ENCODE data around the gene CTNND2.

Gene CTNND2

GRCh38 chr5:11054014-11054413 lies 850.2 kb downstream of the CTNND2 start:
- peaks cover 6% of the 10 kb centered on the region for H3K27me3 Mint-ChIP-seq
- no peak overlapping the region for H3K4me3 Mint-ChIP-seq
- H3K27ac Mint-ChIP-seq: no peak overlapping the region
- DNase-seq: no peak
- no peaks in the 10 kb centered on the region for H3K9me3 Mint-ChIP-seq
- H3K36me3 Mint-ChIP-seq (ENCODE audit: low read depth): no peaks in the 10 kb centered on the region
- no peaks in the 10 kb centered on the region for H3K4me1 Mint-ChIP-seq (ENCODE audit: low read depth)

- peaks cover 6% of the 10 kb centered on the region for H3K27me3 Mint-ChIP-seq
Measured at GRCh38 chr5:11052871-11053270, 851.4 kb downstream of the CTNND2 start.

GRCh38 chr5:11050596-11051304 lies 853.5 kb downstream of the CTNND2 start:
- no peaks in the 10 kb centered on the region for H3K36me3 Mint-ChIP-seq (ENCODE audit: low read depth)
- no peaks in the 10 kb centered on the region for H3K9me3 Mint-ChIP-seq
- H3K27me3 Mint-ChIP-seq: peaks cover 3% of the 10 kb centered on the region
- no peak overlapping the region for H3K4me3 Mint-ChIP-seq
- no peak overlapping the region for H3K27ac Mint-ChIP-seq
- no peak for DNase-seq
- H3K4me1 Mint-ChIP-seq (ENCODE audit: low read depth): no peaks in the 10 kb centered on the region

More at GRCh38 chr5:11052871-11053270, 851.4 kb downstream of the CTNND2 start:
- Mint-ChIP-seq H3K4me1 (ENCODE audit: low read depth) (no peaks in the 10 kb centered on the region), H3K9me3 (no peaks in the 10 kb centered on the region), H3K27ac (no peak overlapping the region), H3K36me3 (ENCODE audit: low read depth) (no peaks in the 10 kb centered on the region), H3K4me3 (no peak overlapping the region)
- DNase-seq: no peak

- H3K36me3 Mint-ChIP-seq (ENCODE audit: low read depth): no peaks in the 10 kb centered on the region
- H3K4me3 Mint-ChIP-seq: no peak overlapping the region
- DNase-seq: no peak
- H3K9me3 Mint-ChIP-seq: no peaks in the 10 kb centered on the region
- H3K27ac Mint-ChIP-seq: no peak overlapping the region
- peaks cover 2% of the 10 kb centered on the region for H3K27me3 Mint-ChIP-seq
- no peaks in the 10 kb centered on the region for H3K4me1 Mint-ChIP-seq (ENCODE audit: low read depth)
Measured at GRCh38 chr5:11048760-11049159, 855.5 kb downstream of the CTNND2 start.

GRCh38 chr5:11047625-11048024 lies 856.6 kb downstream of the CTNND2 start:
- H3K9me3 Mint-ChIP-seq: no peaks in the 10 kb centered on the region
- no peaks in the 10 kb centered on the region for H3K36me3 Mint-ChIP-seq (ENCODE audit: low read depth)
- no peaks in the 10 kb centered on the region for H3K4me1 Mint-ChIP-seq (ENCODE audit: low read depth)
- H3K4me3 Mint-ChIP-seq: no peak overlapping the region
- no peak overlapping the region for H3K27ac Mint-ChIP-seq
- H3K27me3 Mint-ChIP-seq: peaks cover 2% of the 10 kb centered on the region
- no peak for DNase-seq

GRCh38 chr5:11047030-11047429 lies 857.2 kb downstream of the CTNND2 start:
- H3K27ac Mint-ChIP-seq: no peak overlapping the region
- no peak overlapping the region for H3K4me3 Mint-ChIP-seq
- peaks cover 2% of the 10 kb centered on the region for H3K27me3 Mint-ChIP-seq
- no peaks in the 10 kb centered on the region for H3K36me3 Mint-ChIP-seq (ENCODE audit: low read depth)
- H3K9me3 Mint-ChIP-seq: no peaks in the 10 kb centered on the region
- no peak for DNase-seq
- no peaks in the 10 kb centered on the region for H3K4me1 Mint-ChIP-seq (ENCODE audit: low read depth)

GRCh38 chr5:11046160-11046559 lies 858.1 kb downstream of the CTNND2 start:
- no peak for DNase-seq
- Mint-ChIP-seq H3K36me3 (ENCODE audit: low read depth) (no peaks in the 10 kb centered on the region), H3K4me3 (no peak overlapping the region), H3K9me3 (no peaks in the 10 kb centered on the region), H3K4me1 (ENCODE audit: low read depth) (no peaks in the 10 kb centered on the region), H3K27me3 (peaks cover 2% of the 10 kb centered on the region), H3K27ac (no peak overlapping the region)

- H3K27ac Mint-ChIP-seq: no peak overlapping the region
- no peaks in the 10 kb centered on the region for H3K4me1 Mint-ChIP-seq (ENCODE audit: low read depth)
- DNase-seq: no peak
- H3K4me3 Mint-ChIP-seq: no peak overlapping the region
- peaks cover 2% of the 10 kb centered on the region for H3K27me3 Mint-ChIP-seq
- no peaks in the 10 kb centered on the region for H3K36me3 Mint-ChIP-seq (ENCODE audit: low read depth)
- no peaks in the 10 kb centered on the region for H3K9me3 Mint-ChIP-seq
Measured at GRCh38 chr5:11045411-11045810, 858.8 kb downstream of the CTNND2 start.

- Mint-ChIP-seq H3K36me3 (ENCODE audit: low read depth) (no peaks in the 10 kb centered on the region), H3K4me3 (no peak overlapping the region), H3K27me3 (peaks cover 2% of the 10 kb centered on the region), H3K4me1 (ENCODE audit: low read depth) (no peaks in the 10 kb centered on the region), H3K9me3 (no peaks in the 10 kb centered on the region), H3K27ac (no peak overlapping the region)
- DNase-seq: no peak
Measured at GRCh38 chr5:11044581-11044980, 859.7 kb downstream of the CTNND2 start.

- no peaks in the 10 kb centered on the region for H3K4me1 Mint-ChIP-seq (ENCODE audit: low read depth)
- no peak overlapping the region for H3K4me3 Mint-ChIP-seq
- no peak overlapping the region for H3K27ac Mint-ChIP-seq
- H3K36me3 Mint-ChIP-seq (ENCODE audit: low read depth): no peaks in the 10 kb centered on the region
- peaks cover 2% of the 10 kb centered on the region for H3K27me3 Mint-ChIP-seq
- H3K9me3 Mint-ChIP-seq: no peaks in the 10 kb centered on the region
- DNase-seq: no peak
Measured at GRCh38 chr5:11043881-11044280, 860.4 kb downstream of the CTNND2 start.

GRCh38 chr5:11040345-11040744 lies 863.9 kb downstream of the CTNND2 start:
- Mint-ChIP-seq H3K4me3 (no peak overlapping the region), H3K9me3 (no peaks in the 10 kb centered on the region), H3K4me1 (ENCODE audit: low read depth) (no peaks in the 10 kb centered on the region), H3K27ac (no peak overlapping the region), H3K36me3 (ENCODE audit: low read depth) (no peaks in the 10 kb centered on the region), H3K27me3 (peaks cover 4% of the 10 kb centered on the region)
- DNase-seq: no peak

GRCh38 chr5:11038772-11039171 lies 865.5 kb downstream of the CTNND2 start:
- no peak overlapping the region for H3K4me3 Mint-ChIP-seq
- peaks cover 8% of the 10 kb centered on the region for H3K27me3 Mint-ChIP-seq
- H3K36me3 Mint-ChIP-seq (ENCODE audit: low read depth): no peaks in the 10 kb centered on the region

GRCh38 chr5:11037941-11038340 lies 866.3 kb downstream of the CTNND2 start:
- H3K36me3 Mint-ChIP-seq (ENCODE audit: low read depth): no peaks in the 10 kb centered on the region
- no peaks in the 10 kb centered on the region for H3K9me3 Mint-ChIP-seq
- no peak for DNase-seq
- no peaks in the 10 kb centered on the region for H3K4me1 Mint-ChIP-seq (ENCODE audit: low read depth)
- no peak overlapping the region for H3K4me3 Mint-ChIP-seq
- H3K27ac Mint-ChIP-seq: no peak overlapping the region
- peaks cover 8% of the 10 kb centered on the region for H3K27me3 Mint-ChIP-seq

More at GRCh38 chr5:11038772-11039171, 865.5 kb downstream of the CTNND2 start:
- Mint-ChIP-seq H3K9me3 (no peaks in the 10 kb centered on the region), H3K4me1 (ENCODE audit: low read depth) (no peaks in the 10 kb centered on the region), H3K27ac (no peak overlapping the region)
- DNase-seq: no peak

GRCh38 chr5:11037080-11037479 lies 867.2 kb downstream of the CTNND2 start:
- no peaks in the 10 kb centered on the region for H3K4me1 Mint-ChIP-seq (ENCODE audit: low read depth)
- peaks cover under 1% of the 10 kb centered on the region for H3K9me3 Mint-ChIP-seq
- no peak for DNase-seq
- H3K27ac Mint-ChIP-seq: no peak overlapping the region
- H3K36me3 Mint-ChIP-seq (ENCODE audit: low read depth): no peaks in the 10 kb centered on the region
- H3K27me3 Mint-ChIP-seq: peaks cover 8% of the 10 kb centered on the region
- H3K4me3 Mint-ChIP-seq: no peak overlapping the region

- DNase-seq: no peak
- H3K4me1 Mint-ChIP-seq (ENCODE audit: low read depth): no peaks in the 10 kb centered on the region
- H3K9me3 Mint-ChIP-seq: peaks cover 16% of the 10 kb centered on the region
- peaks cover 8% of the 10 kb centered on the region for H3K27me3 Mint-ChIP-seq
- no peak overlapping the region for H3K27ac Mint-ChIP-seq
- H3K36me3 Mint-ChIP-seq (ENCODE audit: low read depth): no peaks in the 10 kb centered on the region
- no peak overlapping the region for H3K4me3 Mint-ChIP-seq
Measured at GRCh38 chr5:11030671-11031070, 873.6 kb downstream of the CTNND2 start.

GRCh38 chr5:11027660-11028059 lies 876.6 kb downstream of the CTNND2 start:
- no peaks in the 10 kb centered on the region for H3K4me1 Mint-ChIP-seq (ENCODE audit: low read depth)
- no peak overlapping the region for H3K27ac Mint-ChIP-seq
- no peaks in the 10 kb centered on the region for H3K36me3 Mint-ChIP-seq (ENCODE audit: low read depth)
- no peak for DNase-seq
- no peaks in the 10 kb centered on the region for H3K27me3 Mint-ChIP-seq
- H3K4me3 Mint-ChIP-seq: no peak overlapping the region
- peaks cover 16% of the 10 kb centered on the region for H3K9me3 Mint-ChIP-seq
